KG1 (cell line): ENCODE data around the gene TXNIP.
A peak's percentile ranks its signal among the peaks of the same experiment; 100 is the strongest.

ENCODE experiments used
- DNase-seq: peaks from one replicate; lab custom pipeline; 2025; lab: John Stamatoyannopoulos, UW

Gene TXNIP

GRCh38 chr1:145985502-145986439 is 10.6 kb downstream of the TXNIP start:
- no peak for DNase-seq

- no peak for DNase-seq
Observed at GRCh38 chr1:145985129-145985501, 11.3 kb downstream of the TXNIP start.

- DNase-seq = no peak
Observed at GRCh38 chr1:145983960-145984830, 12.2 kb downstream of the TXNIP start.

GRCh38 chr1:145983206-145983675 is 13.1 kb downstream of the TXNIP start:
- DNase-seq = no peak

GRCh38 chr1:145982010-145982723 is 14.2 kb downstream of the TXNIP start:
- no peak for DNase-seq

GRCh38 chr1:145980457-145980994 is 15.9 kb downstream of the TXNIP start:
- no peak for DNase-seq

GRCh38 chr1:145979746-145980456 is 16.5 kb downstream of the TXNIP start:
- DNase-seq = no peak

- peak; percentile 70 for DNase-seq
Observed at GRCh38 chr1:145978854-145979745, 17.3 kb downstream of the TXNIP start.

- no peak for DNase-seq
Observed at GRCh38 chr1:145978471-145978853, 17.9 kb downstream of the TXNIP start.

GRCh38 chr1:145977486-145978470 is 18.6 kb downstream of the TXNIP start:
- peak; percentile 49 for DNase-seq

- no peak for DNase-seq
Observed at GRCh38 chr1:145977016-145977415, 19.4 kb downstream of the TXNIP start.

GRCh38 chr1:145975216-145975615 is 21.2 kb downstream of the TXNIP start:
- no peak for DNase-seq

- DNase-seq = no peak
Observed at GRCh38 chr1:145974721-145975120, 21.7 kb downstream of the TXNIP start.

GRCh38 chr1:145972580-145972979 is 23.8 kb downstream of the TXNIP start:
- DNase-seq = no peak

GRCh38 chr1:145967288-145967687 is 29.1 kb downstream of the TXNIP start:
- no peak for DNase-seq

GRCh38 chr1:145965119-145965744 is 31.1 kb downstream of the TXNIP start:
- DNase-seq = no peak

- DNase-seq = peak; percentile 85
Observed at GRCh38 chr1:145964328-145965118, 31.9 kb downstream of the TXNIP start, which contains the start of the genes ANKRD34A and POLR3GL. ANKRD34A (minus strand) TSS chr1:145964575; CDS start chr1:145961759, 2,816 bp downstream. POLR3GL (plus strand) TSS chr1:145964690; CDS start chr1:145974866, 10,176 bp downstream.
